ENCODE data around the gene CAGE1.

GRCh38 chr6:7309050-7309449, 80.5 kb downstream of the CAGE1 start:
- TF ChIP-seq CTCF (optimal IDR thresholded peaks at IDR 0.05 in 1 of 3, IDR thresholded peaks at IDR 0.05 in 1 of 3, conservative IDR thresholded peaks at IDR 0.05 in 1 of 3; ENCODE audit: extremely low read depth in 1 of 3, insufficient read depth in 2 of 3, low read length in 3 of 3) = no peak
- TF ChIP-seq EZH2 (IDR thresholded peaks at IDR 0.05; ENCODE audit: low read length) = no peak

Data from keratinocyte (primary cell).